ENCODE results near the gene GPR39.

Gene GPR39

GRCh38 chr2:132605236-132606180, 188.9 kb downstream of the GPR39 start:
- DNase-seq = no peak

- no peak for DNase-seq
These were observed 190.0 kb downstream of the GPR39 start for GRCh38 chr2:132606649-132607048.

GRCh38 chr2:132607426-132608090, 191.0 kb downstream of the GPR39 start:
- no peak for DNase-seq

- DNase-seq = peak in 1 of 14 donors; percentile 40
These were observed 191.7 kb downstream of the GPR39 start for GRCh38 chr2:132608311-132608710.

GRCh38 chr2:132609101-132609890, 192.7 kb downstream of the GPR39 start:
- no peak for DNase-seq

- no peak for DNase-seq
These were observed 195.1 kb downstream of the GPR39 start for GRCh38 chr2:132611719-132612118.

GRCh38 chr2:132615329-132616085, 198.9 kb downstream of the GPR39 start:
- no peak for DNase-seq

GRCh38 chr2:132617989-132618388, 201.4 kb downstream of the GPR39 start:
- DNase-seq = no peak

- no peak for DNase-seq
These were observed 202.1 kb downstream of the GPR39 start for GRCh38 chr2:132618734-132619133.

GRCh38 chr2:132620115-132620514, 203.5 kb downstream of the GPR39 start:
- DNase-seq = peak in 3 of 14 donors; percentile 2 to 42 (median 3)

GRCh38 chr2:132621131-132621875, 204.7 kb downstream of the GPR39 start:
- no peak for DNase-seq

- no peak for DNase-seq
These were observed 206.7 kb downstream of the GPR39 start for GRCh38 chr2:132623096-132623839.

- DNase-seq = no peak
These were observed 210.9 kb downstream of the GPR39 start for GRCh38 chr2:132627536-132627935.

GRCh38 chr2:132632000-132632649, 215.5 kb downstream of the GPR39 start:
- DNase-seq = peak in 11 of 14 donors; percentile 4 to 68 (median 31)

- no peak for DNase-seq
These were observed 217.0 kb downstream of the GPR39 start for GRCh38 chr2:132633635-132634034.

GRCh38 chr2:132636346-132636745, 219.7 kb downstream of the GPR39 start:
- DNase-seq = no peak

- DNase-seq = no peak
These were observed 221.9 kb downstream of the GPR39 start for GRCh38 chr2:132638313-132639040.

GRCh38 chr2:132640116-132640515, 223.5 kb downstream of the GPR39 start:
- no peak for DNase-seq

GRCh38 chr2:132641819-132642218, 225.2 kb downstream of the GPR39 start:
- DNase-seq = no peak
